OCI-LY7 (cell line): ENCODE results near the gene WFDC2.

Experiments used
- EZH2phosphoT487 ChIP-seq: fragments of 200-600 bp; sonication (generic); IDR thresholded peaks from 2 replicates; pipeline ENCODE4 v1.6.1; 2018; ENCODE audit warnings: low read depth, borderline replicate concordance, mild to moderate bottlenecking, mixed run types, antibody characterized with exemption, low read length, moderate library complexity, mixed read lengths
- TF ChIP-seq, protein P1 (sequence below): fragments of 200-600 bp; sonication (generic); conservative IDR thresholded peaks from 2 replicates; pipeline ENCODE4 v1.5.1; 2014; ENCODE audit warnings: mild to moderate bottlenecking, antibody characterized with exemption, low read length, moderate library complexity, mixed read lengths

GRCh38 chr20:45448270-45448669 lies 21.3 kb upstream of the WFDC2 start:
- TF ChIP-seq, protein P1, sequence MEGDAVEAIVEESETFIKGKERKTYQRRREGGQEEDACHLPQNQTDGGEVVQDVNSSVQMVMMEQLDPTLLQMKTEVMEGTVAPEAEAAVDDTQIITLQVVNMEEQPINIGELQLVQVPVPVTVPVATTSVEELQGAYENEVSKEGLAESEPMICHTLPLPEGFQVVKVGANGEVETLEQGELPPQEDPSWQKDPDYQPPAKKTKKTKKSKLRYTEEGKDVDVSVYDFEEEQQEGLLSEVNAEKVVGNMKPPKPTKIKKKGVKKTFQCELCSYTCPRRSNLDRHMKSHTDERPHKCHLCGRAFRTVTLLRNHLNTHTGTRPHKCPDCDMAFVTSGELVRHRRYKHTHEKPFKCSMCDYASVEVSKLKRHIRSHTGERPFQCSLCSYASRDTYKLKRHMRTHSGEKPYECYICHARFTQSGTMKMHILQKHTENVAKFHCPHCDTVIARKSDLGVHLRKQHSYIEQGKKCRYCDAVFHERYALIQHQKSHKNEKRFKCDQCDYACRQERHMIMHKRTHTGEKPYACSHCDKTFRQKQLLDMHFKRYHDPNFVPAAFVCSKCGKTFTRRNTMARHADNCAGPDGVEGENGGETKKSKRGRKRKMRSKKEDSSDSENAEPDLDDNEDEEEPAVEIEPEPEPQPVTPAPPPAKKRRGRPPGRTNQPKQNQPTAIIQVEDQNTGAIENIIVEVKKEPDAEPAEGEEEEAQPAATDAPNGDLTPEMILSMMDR, result no peak
- TF ChIP-seq EZH2phosphoT487, result no peak
